SKM-1 (cell line): ENCODE results near the gene CSNK2B.
"Not testable (repeated sequence)": the region's sequence is repeated elsewhere in the genome, so short reads cannot be mapped to it uniquely, and the experiment has no call there.

ENCODE experiments used
- DNase-seq: peaks from one replicate; lab custom pipeline; 2025; ENCODE audit not compliant: unreplicated experiment; lab: John Stamatoyannopoulos, UW

Gene CSNK2B

GRCh38 chr6:31687860-31688693, 22.2 kb downstream of the CSNK2B start:
- no peak for DNase-seq

DNA sequence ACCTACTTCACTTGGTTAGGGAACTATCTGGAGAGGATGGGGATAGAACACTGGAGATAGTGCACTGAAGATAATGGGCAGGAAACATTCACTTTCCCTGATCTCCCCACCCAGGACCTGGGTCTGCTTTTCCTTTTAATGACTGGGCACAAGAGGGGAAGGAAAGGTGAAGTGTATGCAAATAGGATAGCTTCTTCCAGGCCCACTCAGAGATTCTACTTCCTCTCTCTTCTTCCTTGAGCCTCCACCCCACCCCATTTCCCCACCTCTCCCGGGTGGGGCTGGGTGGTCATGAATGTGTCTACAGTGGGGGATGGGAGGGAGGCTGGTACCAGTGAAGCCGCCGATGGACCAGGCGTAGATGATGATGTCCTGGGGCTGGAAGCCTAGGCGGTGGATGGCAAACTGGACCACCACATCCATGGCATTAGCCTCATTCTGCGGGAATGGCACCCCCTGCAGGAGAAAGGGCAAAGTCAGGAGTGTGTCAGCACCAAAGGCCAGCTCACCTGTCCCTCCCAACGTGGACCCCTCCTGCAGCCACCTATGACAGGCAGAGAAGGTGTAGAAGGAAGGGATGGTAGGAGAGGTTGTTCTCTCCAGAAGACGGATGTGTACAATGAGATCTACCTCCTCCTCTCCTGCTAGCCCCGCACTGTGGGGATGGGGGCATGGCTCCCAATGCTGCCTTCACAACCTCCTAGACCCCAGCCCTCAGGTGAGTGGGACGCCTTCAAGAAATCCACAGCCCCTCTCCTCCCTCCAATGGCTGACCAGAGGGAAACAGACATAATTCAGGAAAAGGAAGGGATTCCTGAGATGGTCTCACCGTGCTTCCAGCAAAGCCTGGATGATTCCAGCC, 23.6 kb downstream of the CSNK2B start:
- no peak for DNase-seq

GRCh38 chr6:31690231-31691077, 24.6 kb downstream of the CSNK2B start:
- DNase-seq, result no peak

GRCh38 chr6:31691078-31691463, 25.2 kb downstream of the CSNK2B start:
- no peak for DNase-seq

DNA sequence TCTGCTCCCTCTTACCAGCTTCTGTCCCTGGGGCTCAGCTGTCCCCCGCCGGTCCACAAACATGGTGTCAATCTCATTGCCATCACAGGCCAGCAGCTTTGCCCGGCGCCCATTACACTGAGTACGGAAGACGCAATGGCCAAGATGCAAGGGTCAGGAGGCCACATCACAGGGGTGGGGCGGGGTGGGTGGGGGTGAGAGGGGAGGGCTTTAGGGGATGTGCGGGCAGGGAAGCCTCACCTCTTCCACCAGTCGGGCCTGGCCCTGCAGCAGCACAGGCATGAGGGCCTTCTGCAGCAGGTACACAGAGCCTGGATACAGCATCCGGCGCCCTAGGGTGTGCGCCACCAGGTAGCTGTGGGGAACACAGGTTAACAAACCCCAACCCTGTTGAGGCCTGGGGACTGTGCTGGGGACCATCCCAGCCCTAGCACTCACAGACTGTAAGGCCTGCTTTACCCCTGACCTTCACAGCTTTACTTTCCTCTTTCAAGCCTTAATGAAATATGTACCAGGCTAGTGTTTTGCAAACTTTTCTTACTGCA, 25.8 kb downstream of the CSNK2B start:
- no peak for DNase-seq

GRCh38 chr6:31692353-31692752, 26.5 kb downstream of the CSNK2B start:
- DNase-seq, result no peak

- DNase-seq, result no peak
These were observed 27.0 kb downstream of the CSNK2B start for GRCh38 chr6:31692886-31693285.

DNA sequence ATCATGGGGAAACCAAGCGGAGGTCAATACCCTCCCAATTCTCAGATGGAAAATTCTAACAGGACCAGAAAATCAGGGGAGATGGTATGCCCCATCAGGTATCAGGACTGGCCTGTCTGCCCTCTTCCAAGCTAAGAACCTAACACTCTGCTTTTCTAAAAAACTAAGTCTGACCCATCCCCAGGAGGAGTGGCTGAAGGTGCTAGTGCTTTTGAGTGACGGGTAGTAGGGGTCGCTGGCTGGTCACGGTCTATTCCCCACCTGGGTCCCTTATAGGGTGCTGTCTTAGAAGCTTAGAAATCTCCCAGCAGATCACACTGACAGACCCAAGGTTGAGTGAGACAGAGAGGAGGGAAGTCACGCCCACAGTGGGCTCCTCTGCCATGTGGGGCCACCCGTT, 27.7 kb downstream of the CSNK2B start:
- DNase-seq, result no peak

GRCh38 chr6:31697555-31697954, 31.7 kb downstream of the CSNK2B start:
- no peak for DNase-seq

GRCh38 chr6:31700740-31701401, 35.0 kb downstream of the CSNK2B start:
- DNase-seq, result no peak

DNA sequence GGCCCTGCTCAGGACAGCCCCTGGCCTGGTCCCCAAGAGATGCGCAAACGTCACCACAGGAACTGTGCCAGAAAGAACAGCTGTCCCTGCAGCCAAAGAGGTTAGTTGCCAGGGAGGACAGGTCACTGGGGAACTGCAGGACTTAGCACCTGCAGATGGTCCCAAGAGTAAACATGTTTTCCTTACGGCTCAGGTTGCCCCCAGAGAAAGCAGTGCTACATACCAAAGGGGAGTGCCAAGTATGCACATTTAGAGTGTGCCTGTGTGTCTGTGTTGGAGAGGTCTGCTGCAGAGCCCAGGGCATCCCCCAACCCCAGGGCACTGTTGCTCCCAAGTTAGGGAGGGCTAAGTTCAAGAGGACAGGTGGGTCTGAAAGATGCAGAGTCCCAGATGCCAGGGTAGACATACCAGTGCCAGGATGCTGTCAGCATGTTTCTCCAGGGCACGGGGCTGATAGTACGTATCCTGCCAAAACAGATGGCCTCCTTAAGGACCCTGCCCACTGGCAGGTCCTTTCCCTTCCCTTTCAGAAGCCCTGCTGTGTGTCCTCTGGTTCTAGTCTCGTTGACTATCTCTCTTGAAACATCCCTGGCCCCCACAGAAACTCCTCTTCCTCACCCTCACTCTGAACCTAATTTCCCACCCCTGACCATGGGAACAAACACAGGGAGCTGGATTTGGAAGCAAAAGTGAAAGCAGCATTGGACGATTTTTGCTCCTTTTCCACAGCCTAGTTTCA, 36.0 kb downstream of the CSNK2B start:
- no peak for DNase-seq

- DNase-seq, result no peak
These were observed 36.5 kb downstream of the CSNK2B start for GRCh38 chr6:31702405-31702818.

GRCh38 chr6:31702819-31703716, 37.2 kb downstream of the CSNK2B start, which contains the start of gene ABHD16A:
ABHD16A (minus strand) TSS chr6:31703324; CDS start chr6:31703281, 43 bp downstream.
- DNase-seq, result peak; percentile 96

DNA sequence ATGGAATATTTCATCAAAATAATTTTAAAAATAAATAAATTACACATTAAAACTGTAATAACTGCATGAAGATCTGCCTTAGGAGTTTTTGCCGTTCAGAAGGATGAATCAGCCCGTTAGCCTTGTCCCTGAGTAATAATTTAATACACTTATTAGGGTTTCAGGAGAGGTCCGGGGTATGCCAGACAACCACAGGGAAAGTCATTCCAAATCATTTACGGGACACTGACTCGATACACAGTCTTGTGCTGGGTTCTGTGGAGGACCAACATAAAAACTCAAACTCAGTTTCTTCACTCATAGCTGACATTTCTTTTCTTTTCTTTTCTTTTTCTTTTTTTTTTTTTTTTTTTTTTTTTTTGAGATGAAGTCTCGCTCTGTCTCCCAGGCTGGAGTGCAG, 40.1 kb downstream of the CSNK2B start:
- DNase-seq, result no peak

DNA sequence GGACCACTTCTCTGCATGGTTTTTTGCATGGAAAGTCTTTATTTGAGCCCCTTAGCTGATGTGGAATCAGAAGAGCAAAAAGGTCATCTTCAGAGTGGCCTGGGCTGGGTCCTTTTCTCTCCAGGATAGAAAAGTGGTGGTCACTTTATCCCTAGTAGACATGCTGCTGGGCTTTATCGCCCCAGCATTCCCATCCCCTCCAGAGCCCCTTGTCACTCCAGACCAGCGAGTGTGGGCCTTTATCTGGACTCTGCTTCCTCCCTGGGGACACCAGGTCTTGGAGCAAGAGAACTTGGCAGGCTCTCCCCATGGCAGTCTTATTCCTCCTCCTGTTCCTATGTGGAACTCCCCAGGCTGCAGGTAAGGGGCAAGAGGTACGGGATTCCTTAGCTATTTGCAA, 40.7 kb downstream of the CSNK2B start, which contains the start of gene LY6G6F:
TSS of gene LY6G6F (plus strand) at position 268 of the 400 bp plus-strand sequence. CDS start at position 309, 41 bp downstream.
- DNase-seq, result no peak

- no peak for DNase-seq
These were observed 41.8 kb downstream of the CSNK2B start for GRCh38 chr6:31707701-31708100.

DNA sequence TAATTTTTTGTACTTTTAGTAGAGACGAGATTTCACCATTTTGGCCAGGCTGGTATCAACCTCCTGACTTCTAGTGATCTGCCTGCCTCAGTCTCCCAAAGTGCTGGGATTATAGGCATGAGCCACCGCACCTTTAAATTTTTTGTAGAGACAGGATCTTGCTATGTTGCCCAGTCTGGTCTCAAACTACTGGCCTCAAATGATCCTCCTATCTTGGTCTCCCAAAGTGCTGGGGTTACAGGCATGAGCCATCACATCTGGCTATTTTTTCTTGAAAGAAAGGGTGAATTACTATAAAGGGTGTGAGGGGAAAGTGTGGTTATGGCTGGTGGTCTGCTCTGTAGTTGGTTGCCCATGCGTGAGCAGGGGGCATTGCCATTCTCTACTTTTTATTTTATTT, 42.3 kb downstream of the CSNK2B start:
- DNase-seq, result no peak

- DNase-seq, result not testable (repeated sequence)
These were observed 43.3 kb downstream of the CSNK2B start for GRCh38 chr6:31709157-31709556.
